Stimulated activated CD4-positive, alpha-beta T cell treated with anti-CD3 and anti-CD28 coated beads, Interleukin-2, amount 100 ng/mL, for 48 hours (primary cell): ENCODE results near the gene BRMS1.
A peak's percentile ranks its signal among the peaks of the same experiment; 100 is the strongest.

Experiments used
- DNase-seq, 2 donors: peaks; one replicate each; pipeline ENCODE4 v3.0.0-alpha.2; 2020

BRMS1 gene

GRCh38 chr11:66336234-66337102, 8.4 kb downstream of the BRMS1 start, which contains the start of gene RIN1:
Gene RIN1, minus strand, starts transcription at chr11:66336434. Its CDS starts 32 bp downstream, at chr11:66336402.
- peak; percentile 52 to 53 for DNase-seq

- no peak for DNase-seq
Measured at GRCh38 chr11:66335531-66336233, 9.2 kb downstream of the BRMS1 start.

GRCh38 chr11:66334605-66335442, 10.1 kb downstream of the BRMS1 start:
- DNase-seq: no peak

- DNase-seq: no peak
Measured at GRCh38 chr11:66333896-66334604, 10.9 kb downstream of the BRMS1 start.

GRCh38 chr11:66333220-66333877, 11.6 kb downstream of the BRMS1 start:
- DNase-seq: no peak

- DNase-seq: no peak
Measured at GRCh38 chr11:66332371-66333219, 12.3 kb downstream of the BRMS1 start.

GRCh38 chr11:66331542-66332370, 13.1 kb downstream of the BRMS1 start:
- DNase-seq: no peak

- no peak for DNase-seq
Measured at GRCh38 chr11:66330931-66331330, 14.0 kb downstream of the BRMS1 start.

- DNase-seq: no peak
Measured at GRCh38 chr11:66329165-66329673, 15.7 kb downstream of the BRMS1 start.

- DNase-seq: peak; percentile 81 to 87
Measured at GRCh38 chr11:66328302-66329144, 16.4 kb downstream of the BRMS1 start.

- no peak for DNase-seq
Measured at GRCh38 chr11:66328031-66328301, 16.9 kb downstream of the BRMS1 start.

- no peak for DNase-seq
Measured at GRCh38 chr11:66327171-66328030, 17.5 kb downstream of the BRMS1 start.

GRCh38 chr11:66326261-66327111, 18.4 kb downstream of the BRMS1 start:
- no peak for DNase-seq

- no peak for DNase-seq
Measured at GRCh38 chr11:66325263-66325671, 19.6 kb downstream of the BRMS1 start.

- no peak for DNase-seq
Measured at GRCh38 chr11:66324664-66325063, 20.2 kb downstream of the BRMS1 start.

GRCh38 chr11:66323684-66324083, 21.2 kb downstream of the BRMS1 start:
- no peak for DNase-seq
